ENCODE results near the gene RNF224. TPM values are rescaled to one million over a fixed set of nuclear protein-coding genes. Genes with fewer than 3 reads are reported as not detected.
A peak's percentile ranks its signal among the peaks of the same experiment; 100 is the strongest.

The RNF224 gene
- total RNA-seq, 1 experiment from 2014 or later = 3.9 TPM

GRCh38 chr9:137215196-137215986 lies 11.9 kb upstream of the RNF224 start:
- H3K36me3 ChIP-seq (ENCODE audit: low read depth) = no peaks in the 10 kb centered on the region
- ChIA-PET POLR2A (ENCODE audit: unreplicated experiment) (interaction anchor here (0.6 kb wide), 1 partner anchor 431 kb away, joined by 4 read pairs; no protein-coding TSS in a partner anchor), CTCF (no interaction called here)
- no peak overlapping the region for H3K27ac ChIP-seq
- no peak overlapping the region for H2AFZ ChIP-seq
- no peaks in the 10 kb centered on the region for H3K9me3 ChIP-seq (ENCODE audit: insufficient read depth, low read depth)
- H3K27me3 ChIP-seq (ENCODE audit: insufficient read depth, low read depth) = no peaks in the 10 kb centered on the region
- intact Hi-C loops (cut with micrococcal nuclease; ENCODE audit: unreplicated experiment) = no loop called here
- no peak for DNase-seq
- no peak overlapping the region for H3K4me2 ChIP-seq
- TF ChIP-seq CTCF (conservative IDR thresholded peaks at IDR 0.05) = no peak
- no peak for TF ChIP-seq EZH2 (IDR thresholded peaks at IDR 0.05; ENCODE audit: low read depth)
- H3K79me2 ChIP-seq (ENCODE audit: low read depth) = no peaks in the 10 kb centered on the region
- H3K4me1 ChIP-seq (replicated peaks; ENCODE audit: insufficient read depth) = peaks cover 26% of the 10 kb centered on the region
- H3K4me3 ChIP-seq = no peak overlapping the region
- H3F3A ChIP-seq (ENCODE audit: insufficient read depth, low read depth) = peaks cover 23% of the 10 kb centered on the region
- H4K20me1 ChIP-seq (ENCODE audit: insufficient read depth) = no peaks in the 10 kb centered on the region; the same call in 1 of the 2 replicates
- H3K9me2 ChIP-seq (ENCODE audit: insufficient read depth) = no peaks in the 10 kb centered on the region
- BruUV-seq (replicated peaks) = no TSS peak

- H3K4me2 ChIP-seq = peak overlapping the region; percentile 72
- BruUV-seq (replicated peaks) = no TSS peak
- POLR2A ChIA-PET (ENCODE audit: unreplicated experiment) = interaction anchor here (0.6 kb wide), 4 partner anchors 15 to 432 kb away, joined by 3 to 5 read pairs (median 4); no protein-coding TSS in a partner anchor
Observed at GRCh38 chr9:137216188-137216965, 10.9 kb upstream of the RNF224 start.

More at GRCh38 chr9:137216188-137216965, 10.9 kb upstream of the RNF224 start:
- Histone ChIP-seq H3K9me3 (ENCODE audit: insufficient read depth, low read depth) (no peaks in the 10 kb centered on the region), H3K9me2 (ENCODE audit: insufficient read depth) (no peaks in the 10 kb centered on the region), H2AFZ (no peak overlapping the region), H4K20me1 (ENCODE audit: insufficient read depth) (no peaks in the 10 kb centered on the region; the same call in 1 of the 2 replicates), H3F3A (ENCODE audit: insufficient read depth, low read depth) (peaks cover 28% of the 10 kb centered on the region), H3K4me3 (no peak overlapping the region), H3K27me3 (ENCODE audit: insufficient read depth, low read depth) (no peaks in the 10 kb centered on the region), H3K4me1 (replicated peaks; ENCODE audit: insufficient read depth) (peaks cover 26% of the 10 kb centered on the region), H3K79me2 (ENCODE audit: low read depth) (no peaks in the 10 kb centered on the region), H3K27ac (no peak overlapping the region), H3K36me3 (ENCODE audit: low read depth) (no peaks in the 10 kb centered on the region)
- CTCF ChIA-PET = interaction anchor here (0.6 to 1.0 kb wide), 3 partner anchors 20 to 94 kb away, joined by 3 read pairs; no protein-coding TSS in a partner anchor
- DNase-seq = no peak
- TF ChIP-seq CTCF (conservative IDR thresholded peaks at IDR 0.05) (no peak), EZH2 (IDR thresholded peaks at IDR 0.05; ENCODE audit: low read depth) (no peak)
- intact Hi-C loops (cut with micrococcal nuclease; ENCODE audit: unreplicated experiment) = loop anchor here (2.0 kb wide), 1 partner anchor 16 kb away; the partner anchor contains the start of gene TPRN

All from PC-9 (cell line).